GM18498 (cell line): ENCODE measurements around the gene C3orf20.
"Not testable (repeated sequence)": the region's sequence is repeated elsewhere in the genome, so short reads cannot be mapped to it uniquely, and the experiment has no call there.

Experiments
- ATAC-seq: cut with Tn5 transposase; IDR thresholded peaks from one replicate; pipeline ENCODE4 v1.9.1; 2021; ENCODE audit warnings: mild to moderate bottlenecking, moderate library complexity; ENCODE audit not compliant: unreplicated experiment

Gene C3orf20

DNA sequence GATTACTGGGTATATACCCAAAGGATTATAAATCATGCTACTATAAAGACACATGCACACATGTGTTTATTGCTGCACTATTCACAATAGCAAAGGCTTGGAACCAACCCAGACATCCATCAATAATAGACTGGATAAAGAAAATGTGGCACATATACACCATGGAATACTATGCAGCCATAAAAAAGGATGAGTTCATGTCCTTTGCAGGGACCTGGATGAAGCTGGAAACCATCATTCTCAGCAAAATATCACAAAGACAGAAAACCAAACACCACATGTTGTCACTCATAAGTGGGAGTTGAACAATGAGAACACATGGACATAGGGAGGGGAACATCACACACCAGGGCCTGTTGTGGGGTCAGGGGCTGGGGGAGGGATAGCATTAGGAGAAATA lies 78.0 kb downstream of the C3orf20 start:
- ATAC-seq = not testable (repeated sequence)

DNA sequence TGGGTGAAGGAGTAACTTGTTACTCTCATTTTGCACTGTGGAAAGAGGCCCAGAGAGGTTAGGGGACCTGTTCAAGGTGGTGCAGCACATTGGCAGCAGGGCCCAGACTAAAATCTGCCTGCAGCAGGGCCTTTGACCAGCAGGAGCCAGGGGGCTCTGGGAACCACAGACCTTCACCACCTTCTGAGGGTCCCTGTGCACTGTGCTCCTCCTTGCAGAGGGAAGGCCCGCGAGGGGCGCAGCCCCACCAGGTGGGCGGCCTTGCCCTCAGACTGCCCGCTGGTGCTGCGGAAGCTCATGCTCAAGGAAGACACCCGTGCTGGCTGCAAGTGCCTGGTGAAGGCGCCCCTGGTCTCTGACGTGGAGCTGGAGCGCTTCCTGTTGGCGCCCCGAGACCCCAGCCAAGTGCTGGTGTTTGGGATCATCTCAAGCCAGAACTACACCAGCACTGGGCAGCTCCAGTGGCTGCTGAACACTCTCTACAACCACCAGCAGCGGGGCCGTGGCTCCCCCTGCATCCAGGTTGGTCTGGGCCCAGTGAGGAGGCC lies 82.3 kb downstream of the C3orf20 start:
- ATAC-seq = no peak

DNA sequence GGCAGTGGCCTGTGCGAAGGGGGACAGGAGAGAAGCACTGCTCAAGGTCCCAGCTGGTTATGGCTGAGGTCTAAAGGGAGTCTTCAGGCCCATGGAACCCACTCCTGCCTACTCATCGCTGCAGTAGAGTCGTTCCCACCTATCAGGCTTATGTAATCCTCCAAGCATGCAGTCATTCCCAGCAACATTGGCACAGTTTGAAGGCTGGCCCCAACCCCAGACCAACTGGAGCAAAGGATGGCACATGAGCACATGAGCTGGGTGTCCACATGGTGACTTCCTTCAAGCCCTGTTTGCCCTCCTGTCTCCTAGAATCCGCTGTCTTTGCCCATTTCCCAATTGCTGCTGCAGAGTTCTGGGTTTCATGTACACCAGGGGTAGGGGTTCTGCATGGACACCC lies 83.4 kb downstream of the C3orf20 start:
- no peak for ATAC-seq

DNA sequence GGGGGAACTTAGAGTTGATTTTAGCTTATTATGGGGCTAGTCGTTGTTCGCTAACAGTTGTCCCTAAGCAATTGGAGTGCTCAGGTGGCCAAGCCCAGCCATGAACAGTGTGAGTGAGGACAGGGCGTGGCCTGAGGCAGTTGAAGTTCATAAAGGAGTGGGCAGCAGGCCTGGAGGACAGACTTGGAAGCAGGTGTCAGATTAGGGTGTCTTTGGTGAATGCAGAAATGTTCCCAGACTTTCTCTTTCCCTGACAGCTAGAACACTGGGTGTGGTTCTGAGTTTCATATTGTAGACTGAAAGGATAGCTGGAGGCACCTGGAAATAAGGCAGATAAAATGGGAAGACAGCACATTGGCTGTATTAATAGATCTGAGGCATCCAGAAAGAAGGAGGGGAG lies 84.0 kb downstream of the C3orf20 start:
- ATAC-seq = no peak

DNA sequence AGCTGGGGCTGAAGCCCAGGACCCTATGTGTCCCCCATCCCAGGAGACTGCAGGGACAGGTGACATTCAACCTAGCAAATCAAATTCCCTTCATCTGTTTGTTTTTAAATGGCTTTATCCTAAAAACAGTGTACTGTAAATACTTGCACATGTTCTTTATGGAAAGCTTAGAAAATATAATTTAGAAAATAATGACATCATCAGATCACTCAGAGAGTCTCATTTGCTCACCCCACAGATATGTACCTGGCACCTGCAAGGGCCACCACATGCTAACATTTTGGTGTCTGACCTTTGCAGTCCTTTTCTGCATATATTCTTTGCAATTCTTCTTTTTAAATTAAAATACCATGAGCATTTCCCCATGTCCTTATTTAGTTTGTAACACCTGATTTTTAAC lies 85.2 kb downstream of the C3orf20 start:
- ATAC-seq = no peak

DNA sequence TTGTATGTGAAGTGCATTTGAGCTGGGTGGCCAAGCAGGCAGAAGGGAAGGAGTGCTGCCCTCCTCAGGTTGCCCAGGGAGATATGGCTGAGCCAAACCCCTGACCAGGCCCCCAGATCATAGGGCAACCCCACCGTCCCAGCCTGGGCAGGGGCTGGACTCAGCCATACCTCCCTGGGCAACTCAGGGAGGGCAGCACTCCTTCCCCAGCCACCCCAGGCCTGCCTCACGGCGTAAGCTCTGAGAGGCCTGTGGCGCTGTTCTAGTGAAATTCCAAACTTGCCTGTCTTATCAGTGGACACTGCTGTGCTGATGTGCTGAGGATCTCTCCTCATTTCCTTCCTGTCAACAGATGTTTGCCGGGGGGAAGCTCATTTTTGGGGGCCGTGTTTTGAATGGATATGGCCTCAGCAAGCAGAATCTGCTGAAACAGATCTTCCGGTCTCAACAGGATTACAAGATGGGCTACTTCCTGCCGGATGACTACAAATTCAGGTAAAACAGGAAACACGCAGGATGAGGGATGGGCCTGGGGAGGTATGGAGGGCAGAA lies 86.3 kb downstream of the C3orf20 start:
- no peak for ATAC-seq

DNA sequence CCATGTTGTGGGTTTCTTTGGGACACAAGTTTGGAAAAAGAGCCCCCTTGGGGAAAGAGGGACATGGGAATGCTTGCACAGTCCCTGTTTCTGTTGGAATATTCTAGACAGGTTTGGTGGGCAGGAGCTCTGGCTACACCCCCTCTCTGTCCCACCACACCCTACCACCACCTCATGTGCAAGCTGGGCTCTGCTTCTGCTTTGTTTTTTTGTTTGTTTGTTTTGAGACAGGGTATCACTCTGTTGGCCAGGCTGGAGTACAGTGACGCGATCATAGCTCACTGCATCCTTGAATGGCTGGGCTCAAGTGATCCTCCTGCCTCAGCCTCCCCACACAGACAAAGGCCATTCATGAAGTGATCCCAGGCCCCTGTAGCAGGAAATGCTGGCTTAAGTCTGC lies 86.9 kb downstream of the C3orf20 start:
- no peak for ATAC-seq

DNA sequence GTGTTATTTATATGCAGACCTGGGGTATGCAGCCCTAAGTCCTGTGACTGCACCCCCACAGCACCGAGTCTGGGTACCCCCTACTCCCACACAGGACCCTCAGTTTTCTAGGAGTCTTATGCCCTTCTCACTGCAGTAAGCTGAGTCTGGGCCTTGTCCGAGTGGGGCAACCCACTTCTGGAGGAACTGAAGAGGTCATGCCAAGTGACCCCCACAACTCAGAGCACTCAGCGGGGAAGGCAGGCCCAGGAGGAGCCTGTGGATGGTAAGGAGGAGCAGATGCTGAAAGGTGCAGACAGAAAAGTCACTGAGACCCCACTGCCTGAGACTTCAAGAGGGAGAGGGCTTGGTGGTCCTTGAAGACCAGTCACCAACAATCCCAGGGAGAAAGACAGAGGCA lies 87.8 kb downstream of the C3orf20 start:
- no peak for ATAC-seq

DNA sequence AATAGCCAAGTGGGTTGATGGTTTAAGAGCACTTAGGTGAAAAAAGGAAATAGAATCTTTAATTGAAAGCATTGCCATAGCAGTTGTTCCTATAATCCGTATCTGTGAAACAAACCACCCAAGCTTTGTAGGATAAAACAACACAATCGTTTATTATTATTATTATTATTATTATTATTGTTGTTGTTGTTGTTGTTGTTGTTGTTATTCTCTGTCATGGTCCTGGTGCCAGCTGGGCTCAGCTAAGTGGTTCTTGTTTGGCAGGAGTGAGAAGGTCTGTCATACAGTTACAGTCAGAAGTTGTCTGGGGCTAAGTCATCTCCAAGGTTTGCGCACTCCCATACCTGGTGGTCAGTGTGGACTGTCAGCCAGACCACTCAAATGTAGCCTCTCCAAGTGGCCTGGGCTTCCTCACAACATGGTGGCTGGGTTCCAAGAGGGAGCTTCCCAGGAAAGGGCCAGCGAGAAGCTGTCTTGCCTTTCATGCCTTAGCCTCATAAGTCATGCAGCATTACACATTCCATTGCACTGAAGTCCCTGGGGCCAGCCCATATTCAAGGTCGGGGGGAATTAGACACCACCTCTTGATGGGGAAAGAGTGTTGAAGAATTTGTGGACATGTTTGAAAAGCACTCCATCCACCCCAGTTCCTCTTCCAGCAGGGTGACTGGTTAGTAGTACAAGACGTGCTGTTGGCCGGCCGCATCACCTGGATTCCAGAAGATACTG lies 89.6 kb downstream of the C3orf20 start:
- ATAC-seq = no peak

DNA sequence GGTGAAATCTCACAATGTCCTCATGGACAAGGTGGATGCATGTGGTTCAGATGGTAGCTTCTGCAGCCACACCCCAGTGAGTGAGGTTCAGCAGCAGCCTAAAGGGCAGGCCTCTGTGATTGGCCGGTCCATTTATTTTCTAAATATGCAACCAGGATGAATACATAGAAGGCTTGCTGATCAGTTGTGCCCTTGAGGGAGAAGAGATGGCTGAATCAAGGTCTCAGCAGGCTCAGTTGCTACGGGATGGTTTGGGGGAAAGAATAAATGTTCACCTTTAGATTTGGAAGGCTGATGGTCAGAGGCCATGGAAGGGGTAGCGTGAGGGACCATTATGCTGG lies 90.1 kb downstream of the C3orf20 start:
- ATAC-seq = no peak

DNA sequence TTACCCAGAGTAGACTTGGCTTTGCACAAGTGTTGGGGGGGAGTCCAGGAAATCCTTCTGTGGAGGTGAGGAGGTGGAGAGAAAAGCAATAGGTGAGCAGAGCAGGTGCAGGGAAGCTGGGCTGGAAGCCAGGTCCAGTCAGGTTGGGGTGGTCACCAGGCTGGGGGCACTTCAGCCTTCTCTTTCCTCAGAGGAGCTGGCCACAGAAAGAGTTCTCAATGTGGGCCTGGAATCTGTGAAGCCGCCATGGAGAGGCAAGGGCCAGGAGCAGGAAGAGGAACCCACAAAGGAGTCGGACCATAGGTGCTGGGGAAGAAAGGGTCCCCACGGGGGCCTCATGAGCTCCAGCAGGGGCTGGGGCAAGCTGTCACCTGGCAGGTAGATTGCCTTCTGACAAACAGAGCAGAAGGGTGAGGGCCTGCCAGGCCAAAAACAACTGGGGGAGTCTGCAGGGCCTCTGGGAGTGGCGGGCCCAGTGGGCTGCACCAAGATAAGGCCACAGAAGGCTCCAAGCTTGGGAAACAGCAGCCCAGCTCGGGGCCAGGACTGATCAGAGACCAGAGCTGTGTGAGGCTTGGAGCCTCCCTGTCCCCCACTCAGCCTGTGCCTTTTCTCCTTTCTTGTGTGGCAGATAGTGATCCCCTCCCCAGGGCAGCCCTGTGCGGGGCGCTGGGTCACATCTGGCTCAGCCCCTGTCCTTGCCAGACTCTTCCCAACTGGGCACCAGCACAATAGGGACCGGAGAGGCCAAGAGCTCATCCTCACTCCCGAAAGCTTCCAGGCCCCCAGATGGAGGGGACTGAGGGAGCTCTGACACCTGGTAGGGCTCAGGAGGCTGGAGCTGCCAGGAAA lies 90.9 kb downstream of the C3orf20 start:
- ATAC-seq = no peak

DNA sequence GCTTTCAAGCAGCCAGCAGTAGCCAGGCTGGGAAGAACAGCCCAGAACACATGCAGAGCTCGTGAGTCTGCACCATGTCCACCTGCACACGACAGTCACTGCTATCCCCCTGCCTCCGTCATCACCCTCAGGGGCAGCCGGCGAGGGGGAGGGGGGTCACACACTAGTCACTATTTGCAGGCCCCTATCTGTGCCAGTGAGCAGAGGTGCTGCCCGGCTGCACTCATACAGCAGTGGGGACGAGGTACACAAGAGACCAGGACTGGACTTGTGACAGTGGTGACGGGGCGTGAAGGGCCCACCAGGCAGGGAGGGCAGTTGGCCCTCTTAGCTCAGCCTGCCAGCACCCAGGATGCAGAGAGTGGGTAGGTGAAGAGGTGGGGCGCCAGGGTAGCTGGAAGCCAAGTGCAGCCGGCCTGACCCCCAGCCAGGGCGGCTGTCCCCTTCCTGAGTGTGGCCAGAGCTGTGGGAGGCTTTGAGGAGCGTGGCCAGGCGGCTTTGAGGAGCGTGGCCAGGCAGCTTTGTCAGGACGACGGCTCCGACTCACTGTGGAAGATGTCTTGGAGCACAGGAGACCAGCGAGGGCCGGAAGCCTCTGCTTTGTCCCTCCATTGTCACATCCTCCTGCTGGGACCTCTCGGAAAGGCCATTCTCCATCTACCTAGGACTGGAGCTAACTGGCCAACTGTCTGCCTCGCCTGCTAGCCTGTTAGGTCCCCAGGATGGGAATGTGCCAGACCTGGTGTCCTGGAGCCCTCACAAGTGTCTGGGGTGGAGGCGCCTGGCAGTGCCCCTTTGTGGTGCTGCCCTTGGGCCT lies 91.7 kb downstream of the C3orf20 start:
- ATAC-seq = no peak

DNA sequence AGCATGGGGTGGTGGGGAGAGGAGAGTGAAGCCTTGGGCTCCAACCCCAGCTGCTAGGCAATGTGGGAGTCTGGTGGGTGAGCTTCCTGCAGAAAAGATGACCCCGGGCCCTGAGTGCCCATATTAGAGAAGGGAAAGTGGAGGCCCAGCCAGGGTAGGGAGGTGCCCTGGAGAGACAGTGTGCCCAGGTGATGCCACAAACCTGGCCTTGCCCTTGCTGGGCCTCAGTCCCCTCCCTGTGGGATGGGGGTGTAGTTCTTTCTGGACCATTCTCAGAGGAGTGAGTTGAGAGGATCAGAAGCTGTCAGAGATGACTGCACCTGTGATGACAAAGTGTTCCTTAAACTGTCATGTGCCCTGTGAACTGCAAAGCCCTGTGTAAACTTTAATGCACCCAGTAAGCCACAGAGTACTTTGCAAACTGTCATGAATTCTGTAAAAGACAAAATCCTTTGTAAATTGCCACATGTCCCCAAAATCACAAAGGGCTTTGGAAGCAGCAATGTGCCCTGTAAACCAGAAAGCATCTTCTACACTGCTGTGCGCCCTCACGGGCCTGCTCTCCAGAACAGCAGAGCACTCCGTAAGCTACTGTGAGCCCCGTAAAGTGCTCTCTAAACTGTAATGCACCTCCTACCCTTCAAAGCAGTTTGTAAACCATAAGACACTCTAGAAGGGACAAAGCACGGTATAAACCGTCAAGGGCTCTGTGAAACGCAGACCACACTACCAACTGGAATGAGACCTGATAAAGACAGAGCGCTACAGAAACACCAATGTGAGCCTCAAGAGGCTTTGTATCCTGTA lies 92.5 kb downstream of the C3orf20 start:
- ATAC-seq = no peak

DNA sequence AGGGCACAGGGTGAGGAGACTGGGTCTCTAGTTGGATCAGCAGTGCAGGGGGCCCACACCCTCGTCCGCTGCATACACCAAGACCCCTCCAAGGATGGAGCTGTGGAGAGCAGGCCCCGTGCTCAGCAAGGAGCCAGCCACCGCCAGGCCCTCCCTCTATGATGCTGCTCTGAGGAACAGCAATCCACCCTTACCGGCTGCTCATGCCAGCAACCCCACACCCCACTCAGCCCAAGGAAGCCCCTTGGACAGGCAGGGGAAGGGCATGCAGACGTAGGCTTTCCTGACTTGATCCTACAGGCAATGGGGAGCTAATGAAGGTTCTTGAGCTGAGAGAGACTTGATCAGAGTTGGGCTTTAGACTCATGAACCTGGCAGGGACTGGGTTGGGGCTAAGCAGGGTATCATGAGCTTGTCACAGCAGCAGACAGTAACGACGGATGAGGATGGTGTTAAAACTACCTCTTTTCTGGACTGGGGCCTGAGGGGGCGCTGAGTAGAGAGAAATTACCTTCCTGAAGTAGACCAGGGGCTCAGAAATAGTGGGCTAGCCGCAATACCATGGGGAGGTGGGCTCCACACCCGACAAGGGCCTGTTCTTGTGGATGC lies 93.3 kb downstream of the C3orf20 start:
- no peak for ATAC-seq

DNA sequence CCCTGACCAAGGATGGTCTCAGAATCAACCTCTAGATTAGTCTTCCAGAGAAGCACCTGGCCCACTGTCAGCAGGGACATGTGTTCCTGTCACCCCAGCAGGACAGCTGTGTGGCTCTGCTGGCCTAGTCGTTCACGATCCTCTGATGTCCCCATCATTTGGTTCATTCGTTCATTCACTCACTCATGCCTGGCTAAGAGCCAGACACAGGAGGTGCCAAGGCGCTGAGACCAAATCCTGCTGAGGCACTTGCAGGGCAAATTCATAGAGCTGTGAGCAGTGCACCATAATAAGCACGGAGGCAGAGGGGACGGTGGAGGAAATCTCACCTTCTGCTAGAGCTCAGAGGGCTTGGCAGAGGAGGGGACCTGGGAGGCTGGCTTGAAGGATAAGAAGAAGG lies 93.9 kb downstream of the C3orf20 start:
- no peak for ATAC-seq

DNA sequence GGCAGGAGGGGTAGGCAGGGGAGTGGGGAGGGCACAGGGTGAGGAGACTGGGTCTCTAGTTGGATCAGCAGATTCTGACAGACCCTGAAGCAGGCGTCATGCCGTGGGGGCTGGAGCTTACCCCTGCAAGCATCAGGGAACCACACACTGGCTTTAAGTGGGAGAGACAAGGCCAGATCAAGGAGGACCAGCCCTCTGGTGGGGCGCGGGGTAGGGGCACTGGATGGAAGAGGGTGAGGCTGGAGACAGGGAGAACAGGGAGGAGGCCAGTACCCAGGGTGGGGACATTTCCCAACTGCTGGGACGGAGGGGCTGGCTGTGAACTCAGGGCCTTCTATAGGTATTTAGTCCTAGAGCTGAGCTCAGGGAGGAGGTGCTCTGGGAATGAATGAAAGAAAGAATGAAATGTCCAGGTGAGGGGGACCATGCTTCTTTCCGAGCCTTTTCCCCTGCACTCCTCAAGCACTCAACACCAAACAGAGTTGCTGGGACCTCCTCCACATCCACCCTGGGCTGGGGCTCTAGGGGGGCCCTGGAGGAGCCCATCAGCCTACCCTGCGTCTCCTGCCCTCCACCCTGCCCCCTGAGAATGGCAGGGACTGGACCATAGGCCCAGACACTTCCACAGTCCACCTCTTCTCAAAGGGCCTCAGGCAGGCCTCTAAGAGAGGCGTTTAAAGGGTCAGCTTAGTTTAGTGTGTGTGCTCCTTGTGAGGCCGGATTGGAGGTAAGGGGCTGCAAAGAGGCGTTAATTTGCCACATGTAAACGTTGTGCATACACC lies 94.8 kb downstream of the C3orf20 start:
- no peak for ATAC-seq

DNA sequence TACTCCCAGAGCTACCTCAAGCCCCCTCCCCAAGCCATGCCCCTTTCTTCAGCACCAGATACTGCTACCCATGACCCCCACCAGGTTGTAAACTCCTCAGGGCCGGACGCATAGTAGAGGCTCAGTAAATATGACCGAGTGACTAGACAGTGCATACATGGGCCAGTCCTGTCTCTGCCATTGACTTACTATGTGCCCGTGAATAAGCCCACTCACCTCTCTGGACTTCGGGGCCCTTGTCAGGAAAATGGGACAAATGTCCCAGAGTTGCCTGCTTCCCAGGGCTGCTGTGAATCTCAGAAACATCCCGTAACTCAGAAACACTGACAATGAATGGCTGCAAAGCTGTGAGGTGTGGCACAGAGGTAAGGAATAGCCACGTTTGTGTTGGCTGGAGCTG lies 95.7 kb downstream of the C3orf20 start:
- no peak for ATAC-seq

DNA sequence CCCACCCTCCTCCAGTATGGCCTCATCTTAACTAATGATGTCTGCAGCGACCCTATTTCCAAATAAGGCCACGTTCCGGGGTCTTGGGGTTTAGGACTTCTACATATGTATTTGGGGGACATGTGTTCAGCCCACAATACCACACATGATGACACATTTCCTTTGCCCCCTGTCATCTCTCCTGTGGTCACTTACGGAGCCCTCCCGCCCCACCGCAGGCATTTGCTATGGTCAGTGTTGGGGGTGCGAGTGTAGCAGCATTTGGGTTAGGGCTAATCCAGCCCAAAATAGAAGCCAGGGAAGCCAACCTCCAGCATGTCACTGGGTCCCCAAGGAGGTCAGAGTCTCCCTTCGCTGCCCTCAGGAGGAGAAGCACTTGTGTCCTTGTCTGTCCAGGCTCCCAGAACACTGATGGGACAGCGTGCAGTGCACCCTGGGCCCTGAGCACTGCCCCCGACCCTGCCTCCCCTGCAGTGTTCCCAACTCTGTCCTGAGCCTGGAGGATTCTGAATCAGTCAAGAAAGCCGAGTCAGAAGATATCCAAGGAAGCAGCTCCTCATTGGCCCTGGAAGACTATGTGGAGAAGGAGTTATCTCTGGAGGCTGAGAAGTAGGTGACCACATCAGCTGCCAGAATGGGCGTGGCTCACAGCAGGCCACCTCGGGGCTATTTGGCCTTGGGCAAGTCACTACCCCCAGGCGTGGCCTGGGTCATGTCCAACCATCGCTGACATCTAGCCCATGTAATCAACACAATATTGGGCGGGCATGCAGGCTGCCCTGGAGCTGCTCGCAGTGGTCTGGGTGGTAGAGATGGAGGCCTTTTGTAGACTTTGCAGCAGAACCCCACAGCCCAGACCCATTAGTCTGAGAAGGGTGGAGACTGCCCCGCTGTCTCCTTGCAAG lies 96.9 kb downstream of the C3orf20 start:
- no peak for ATAC-seq
